Loucy (cell line): ENCODE measurements around the gene PXT1.

Experiments
- CTCF ChIP-seq: fragments of 200-600 bp; sonication (generic); conservative IDR thresholded peaks from 2 replicates; pipeline ENCODE4 v1.5.1; 2014; ENCODE audit warnings: mild to moderate bottlenecking, antibody characterized with exemption, low read length
- EZH2phosphoT487 ChIP-seq: fragments of 200-600 bp; IDR thresholded peaks from 2 replicates; pipeline ENCODE4 v1.6.1; 2018; ENCODE audit warnings: antibody characterized with exemption, mild to moderate bottlenecking, moderate library complexity, borderline replicate concordance

DNA sequence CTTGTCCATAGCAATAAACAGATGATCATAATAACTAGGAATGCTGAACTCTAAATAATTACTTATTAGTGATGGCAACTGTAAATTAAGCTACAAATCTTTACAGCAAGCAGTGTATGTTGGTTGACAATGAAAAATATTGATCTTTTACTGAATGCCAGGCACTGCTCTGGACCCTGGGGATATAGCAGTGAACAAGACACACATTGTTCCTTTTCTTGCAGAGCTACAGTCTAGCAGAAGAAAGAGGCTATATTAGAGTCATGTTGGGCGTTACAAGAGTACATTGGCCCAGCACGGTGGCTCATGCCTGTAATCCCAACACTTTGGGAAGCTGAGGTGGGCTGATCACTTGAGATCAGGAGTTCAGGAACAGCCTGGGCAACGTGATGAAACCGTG lies 11.5 kb downstream of the PXT1 start:
- TF ChIP-seq CTCF (no peak), EZH2phosphoT487 (no peak)
